Vagina (tissue), 2 donors: ENCODE results near the gene ARHGAP44. TPM values are rescaled to one million over a fixed set of nuclear protein-coding genes. Genes with fewer than 3 reads are reported as not detected.

ENCODE experiments used
- DNase-seq, 2 donors: peaks; one replicate each; pipeline ENCODE4 v3.0.0-alpha.2; 2017; ENCODE audit errors: extremely low spot score in 2 of 2
- H3K27ac ChIP-seq: fragments of 200-600 bp; sonication (generic); one replicate; pipeline ENCODE4 v1.5.1; 2019
- H3K27me3 ChIP-seq: fragments of 200-600 bp; sonication (generic); one replicate; pipeline ENCODE4 v1.5.1; 2019
- H3K36me3 ChIP-seq, 2 donors: fragments of 200-600 bp; sonication (generic); one replicate each; pipeline ENCODE4 v1.5.1; 2017 to 2019
- H3K4me1 ChIP-seq: fragments of 200-600 bp; sonication (generic); one replicate; pipeline ENCODE4 v1.5.1; 2019
- H3K4me3 ChIP-seq, 2 donors: fragments of 200-600 bp; sonication (generic); 1 replicate in 1 of 2; 2 replicates in 1 of 2; pipeline ENCODE4 v1.5.1; 2016 to 2019
- H3K9me3 ChIP-seq: fragments of 200-600 bp; sonication (generic); one replicate; pipeline ENCODE4 v1.5.1; 2019
- CTCF ChIP-seq, 3 experiments: fragments of 450-650 bp in 2 of 3; fragments of 200-600 bp in 1 of 3; sonication (generic) in 1 of 3; IDR thresholded peaks; one replicate each; pipeline ENCODE4 v1.5.1; 2017 to 2019; ENCODE audit warnings: antibody characterized with exemption in 3 of 3, mild to moderate bottlenecking in 2 of 3, moderate library complexity in 2 of 3
- POLR2A ChIP-seq, 2 donors: fragments of 450-650 bp; IDR thresholded peaks; one replicate each; pipeline ENCODE4 v1.6.1; 2017; ENCODE audit warnings: antibody characterized with exemption in 2 of 2, mild to moderate bottlenecking in 2 of 2, moderate library complexity in 2 of 2
- POLR2AphosphoS5 ChIP-seq, 2 donors: sonication (generic); formaldehyde crosslinking; IDR thresholded peaks; one replicate each; pipeline ENCODE4 v1.9.0; 2017; ENCODE audit warnings: antibody characterized with exemption in 2 of 2, mild to moderate bottlenecking in 2 of 2, low read depth in 1 of 2; ENCODE audit not compliant: insufficient read depth in 1 of 2
- intact Hi-C: fragments of 100-400 bp; cut with DNase I; formaldehyde crosslinking; loops from one replicate; pipeline ENCODE4 v1.15.1; 2023
- total RNA-seq: library from RNA; depleted of rRNA; stranded (reverse); fragments of >200 nt; gene quantifications from one replicate; pipeline ENCODE4 v1.2.3, GENCODE V29; 2016

ARHGAP44 gene
- total RNA-seq, 1 donor from 2014 or later, result 3.2 TPM

GRCh38 chr17:12927541-12928425 is 138.5 kb downstream of the ARHGAP44 start:
- intact Hi-C loops, result no loop called here
- H3K9me3 ChIP-seq, result no peaks in the 10 kb centered on the region
- DNase-seq, result no peak
- no peaks in the 10 kb centered on the region for H3K36me3 ChIP-seq
- peak overlapping the region; percentile 0 for H3K27ac ChIP-seq
- no peak for TF ChIP-seq POLR2A (IDR thresholded peaks at IDR 0.05)
- peak in 1 of 2 donors; percentile 65 for TF ChIP-seq POLR2AphosphoS5 (IDR thresholded peaks at IDR 0.05; ENCODE audit: insufficient read depth in 1 of 2, low read depth in 1 of 2)
- no peak overlapping the region for H3K4me3 ChIP-seq
- no peaks in the 10 kb centered on the region for H3K27me3 ChIP-seq
- no peaks in the 10 kb centered on the region for H3K4me1 ChIP-seq

GRCh38 chr17:12928736-12929135 is 139.4 kb downstream of the ARHGAP44 start:
- Histone ChIP-seq H3K4me3 (no peak overlapping the region), H3K9me3 (no peaks in the 10 kb centered on the region), H3K36me3 (no peaks in the 10 kb centered on the region), H3K27me3 (no peaks in the 10 kb centered on the region), H3K4me1 (no peaks in the 10 kb centered on the region), H3K27ac (no peak overlapping the region)
- intact Hi-C loops, result no loop called here
- no peak for DNase-seq
- TF ChIP-seq POLR2A (IDR thresholded peaks at IDR 0.05), result no peak
- TF ChIP-seq CTCF (IDR thresholded peaks at IDR 0.05), result no peak
- TF ChIP-seq POLR2AphosphoS5 (IDR thresholded peaks at IDR 0.05; ENCODE audit: insufficient read depth in 1 of 2, low read depth in 1 of 2), result no peak

- no peak overlapping the region for H3K4me3 ChIP-seq
- H3K27ac ChIP-seq, result no peak overlapping the region
- DNase-seq, result no peak
- no peaks in the 10 kb centered on the region for H3K36me3 ChIP-seq
- H3K9me3 ChIP-seq, result no peaks in the 10 kb centered on the region
- intact Hi-C loops, result no loop called here
- TF ChIP-seq POLR2A (IDR thresholded peaks at IDR 0.05) (no peak), POLR2AphosphoS5 (IDR thresholded peaks at IDR 0.05; ENCODE audit: insufficient read depth in 1 of 2, low read depth in 1 of 2) (no peak)
- H3K4me1 ChIP-seq, result no peaks in the 10 kb centered on the region
- H3K27me3 ChIP-seq, result no peaks in the 10 kb centered on the region
These were observed 147.2 kb downstream of the ARHGAP44 start for GRCh38 chr17:12936501-12936900.

GRCh38 chr17:12940699-12941098 is 151.4 kb downstream of the ARHGAP44 start:
- H3K4me3 ChIP-seq, result no peak overlapping the region
- H3K27ac ChIP-seq, result no peak overlapping the region
- H3K4me1 ChIP-seq, result no peaks in the 10 kb centered on the region
- intact Hi-C loops, result no loop called here
- DNase-seq, result no peak
- no peaks in the 10 kb centered on the region for H3K36me3 ChIP-seq
- H3K9me3 ChIP-seq, result no peaks in the 10 kb centered on the region
- no peaks in the 10 kb centered on the region for H3K27me3 ChIP-seq
- TF ChIP-seq POLR2A (IDR thresholded peaks at IDR 0.05) (no peak), CTCF (IDR thresholded peaks at IDR 0.05) (no peak), POLR2AphosphoS5 (IDR thresholded peaks at IDR 0.05; ENCODE audit: insufficient read depth in 1 of 2, low read depth in 1 of 2) (no peak)

- no peaks in the 10 kb centered on the region for H3K36me3 ChIP-seq
- no peaks in the 10 kb centered on the region for H3K27me3 ChIP-seq
- TF ChIP-seq POLR2AphosphoS5 (IDR thresholded peaks at IDR 0.05; ENCODE audit: insufficient read depth in 1 of 2, low read depth in 1 of 2), result no peak
- no peak for TF ChIP-seq CTCF (IDR thresholded peaks at IDR 0.05)
- no peak for TF ChIP-seq POLR2A (IDR thresholded peaks at IDR 0.05)
- H3K4me1 ChIP-seq, result no peaks in the 10 kb centered on the region
- no peak for DNase-seq
- no peak overlapping the region for H3K27ac ChIP-seq
- H3K9me3 ChIP-seq, result no peaks in the 10 kb centered on the region
- intact Hi-C loops, result no loop called here
- H3K4me3 ChIP-seq, result no peak overlapping the region
These were observed 157.7 kb downstream of the ARHGAP44 start for GRCh38 chr17:12947047-12947446.

GRCh38 chr17:12952012-12952411 is 162.7 kb downstream of the ARHGAP44 start:
- H3K27me3 ChIP-seq, result no peaks in the 10 kb centered on the region
- TF ChIP-seq POLR2AphosphoS5 (IDR thresholded peaks at IDR 0.05; ENCODE audit: insufficient read depth in 1 of 2, low read depth in 1 of 2) (no peak), CTCF (IDR thresholded peaks at IDR 0.05) (no peak), POLR2A (IDR thresholded peaks at IDR 0.05) (no peak)
- no peak overlapping the region for H3K4me3 ChIP-seq
- no peaks in the 10 kb centered on the region for H3K4me1 ChIP-seq
- H3K27ac ChIP-seq, result no peak overlapping the region
- no peak for DNase-seq
- H3K9me3 ChIP-seq, result no peaks in the 10 kb centered on the region
- intact Hi-C loops, result no loop called here
- peaks cover 0 to 2% of the 10 kb centered on the region in 2 donors for H3K36me3 ChIP-seq
